ENCODE data around the gene SMARCB1.

Gene SMARCB1

DNA sequence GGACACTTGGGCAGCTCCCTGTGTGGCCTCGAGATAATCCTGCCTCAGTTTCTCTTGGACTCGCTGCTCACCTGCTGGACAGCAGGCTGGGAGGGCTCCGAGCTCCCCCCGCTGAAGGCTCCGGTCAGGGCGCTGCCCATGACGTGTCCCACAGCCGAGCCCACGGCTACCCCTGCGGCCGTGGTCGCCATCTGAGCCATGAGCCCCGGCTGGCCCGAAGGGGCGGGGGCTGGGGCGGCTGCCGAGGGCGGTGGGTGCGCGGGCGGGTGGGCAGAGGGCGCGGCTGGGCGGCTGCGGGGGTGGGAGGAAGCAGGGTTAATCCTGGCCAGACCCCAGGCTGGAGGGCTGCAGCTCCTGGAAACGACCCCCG is 19.5 kb upstream of the SMARCB1 start:
- DNase-seq (ENCODE audit: low spot score), result no peak
- TF ChIP-seq, protein P1, sequence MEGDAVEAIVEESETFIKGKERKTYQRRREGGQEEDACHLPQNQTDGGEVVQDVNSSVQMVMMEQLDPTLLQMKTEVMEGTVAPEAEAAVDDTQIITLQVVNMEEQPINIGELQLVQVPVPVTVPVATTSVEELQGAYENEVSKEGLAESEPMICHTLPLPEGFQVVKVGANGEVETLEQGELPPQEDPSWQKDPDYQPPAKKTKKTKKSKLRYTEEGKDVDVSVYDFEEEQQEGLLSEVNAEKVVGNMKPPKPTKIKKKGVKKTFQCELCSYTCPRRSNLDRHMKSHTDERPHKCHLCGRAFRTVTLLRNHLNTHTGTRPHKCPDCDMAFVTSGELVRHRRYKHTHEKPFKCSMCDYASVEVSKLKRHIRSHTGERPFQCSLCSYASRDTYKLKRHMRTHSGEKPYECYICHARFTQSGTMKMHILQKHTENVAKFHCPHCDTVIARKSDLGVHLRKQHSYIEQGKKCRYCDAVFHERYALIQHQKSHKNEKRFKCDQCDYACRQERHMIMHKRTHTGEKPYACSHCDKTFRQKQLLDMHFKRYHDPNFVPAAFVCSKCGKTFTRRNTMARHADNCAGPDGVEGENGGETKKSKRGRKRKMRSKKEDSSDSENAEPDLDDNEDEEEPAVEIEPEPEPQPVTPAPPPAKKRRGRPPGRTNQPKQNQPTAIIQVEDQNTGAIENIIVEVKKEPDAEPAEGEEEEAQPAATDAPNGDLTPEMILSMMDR (IDR thresholded peaks at IDR 0.05; ENCODE audit: borderline replicate concordance, control extremely low read depth, extremely low read depth, insufficient read depth, missing control alignments), result no peak
- in situ Hi-C loops (cut with MboI; ENCODE audit: low sequenced_read_pairs, unreplicated experiment), result no loop called here

DNA sequence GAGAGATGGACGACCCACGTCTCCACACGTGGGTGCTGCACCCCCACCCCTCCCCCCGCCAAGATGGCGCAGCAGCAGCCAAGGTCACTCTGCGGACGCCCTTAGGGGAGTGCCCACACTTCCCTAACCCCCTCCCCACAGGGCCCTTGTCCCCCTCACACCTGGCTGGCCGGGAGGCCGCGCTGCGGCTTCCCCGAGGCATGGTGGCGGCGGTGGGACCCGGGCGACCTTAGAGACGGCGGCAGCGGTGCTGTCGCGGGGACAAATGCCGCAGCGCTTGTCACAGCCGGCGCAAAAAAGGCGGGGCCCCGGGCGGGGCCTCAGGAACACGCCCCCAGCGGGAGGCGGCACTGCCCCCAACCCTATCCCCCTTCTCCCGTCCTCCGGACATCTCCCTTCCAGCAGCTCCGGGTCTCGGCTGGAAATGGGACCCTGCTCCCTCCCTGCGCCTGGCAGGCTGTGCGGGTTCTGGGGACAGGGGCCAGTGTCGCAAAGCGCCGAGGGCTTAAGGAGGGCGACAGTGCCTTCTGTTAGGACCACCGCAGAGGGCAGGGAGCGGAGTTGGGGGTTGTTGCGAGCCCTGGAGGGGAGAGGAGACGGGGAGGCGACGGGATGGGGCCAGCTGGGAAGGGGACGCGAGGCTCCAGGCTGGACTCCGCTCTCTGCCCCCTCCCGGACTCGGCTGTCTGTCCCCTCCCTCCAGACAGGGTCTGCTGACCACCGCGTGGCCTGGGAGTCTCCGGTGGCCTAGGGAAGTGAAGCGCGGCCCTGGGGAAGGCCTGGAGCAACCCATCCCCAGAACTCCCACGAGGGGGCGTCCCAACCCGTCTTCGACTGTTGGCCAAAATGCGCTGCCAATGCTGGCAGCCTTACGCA is 18.9 kb upstream of the SMARCB1 start, which contains the start of gene CHCHD10:
CHCHD10 (minus strand) TSS at position 300 of the 876 bp plus-strand sequence; CDS start at position 202, 98 bp downstream.
- TF ChIP-seq, protein P1 (IDR thresholded peaks at IDR 0.05; ENCODE audit: borderline replicate concordance, control extremely low read depth, extremely low read depth, insufficient read depth, missing control alignments), result peak; percentile 67
- DNase-seq (ENCODE audit: low spot score), result peak; percentile 90
- in situ Hi-C loops (cut with MboI; ENCODE audit: low sequenced_read_pairs, unreplicated experiment), result no loop called here

DNA sequence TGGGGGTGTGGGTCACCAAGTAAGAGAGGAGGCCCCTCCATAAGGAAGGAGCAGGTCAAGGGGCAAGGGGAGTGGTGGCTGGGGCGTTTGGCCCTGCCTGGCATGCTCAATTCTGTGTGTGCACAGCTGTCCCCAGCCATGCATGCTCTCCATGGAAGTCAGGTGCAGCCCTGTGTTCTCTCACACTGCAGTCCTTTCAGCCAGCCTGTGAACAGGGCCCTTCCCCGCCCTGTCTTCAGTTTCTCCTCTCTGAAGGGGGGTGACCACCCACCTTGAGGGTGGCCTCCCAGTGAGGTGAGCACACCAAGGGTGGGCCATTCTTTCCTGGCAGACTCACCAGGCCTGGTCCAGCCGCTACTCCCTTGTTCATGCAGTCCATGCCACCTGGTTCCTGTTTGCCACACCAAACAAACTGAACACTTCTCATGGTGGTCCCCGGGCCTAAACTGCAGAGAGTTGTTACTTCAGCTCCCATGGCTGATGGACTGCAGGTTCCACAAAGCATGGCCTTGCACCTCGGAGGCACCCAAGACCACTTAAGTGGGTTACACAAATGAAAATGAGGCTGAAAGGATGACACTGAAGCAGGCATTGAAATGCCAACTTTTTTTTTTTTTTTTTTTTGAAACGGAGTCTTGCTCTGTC is 17.3 kb upstream of the SMARCB1 start:
- no peak for DNase-seq (ENCODE audit: low spot score)
- TF ChIP-seq, protein P1 (IDR thresholded peaks at IDR 0.05; ENCODE audit: borderline replicate concordance, control extremely low read depth, extremely low read depth, insufficient read depth, missing control alignments), result no peak
- in situ Hi-C loops (cut with MboI; ENCODE audit: low sequenced_read_pairs, unreplicated experiment), result no loop called here

DNA sequence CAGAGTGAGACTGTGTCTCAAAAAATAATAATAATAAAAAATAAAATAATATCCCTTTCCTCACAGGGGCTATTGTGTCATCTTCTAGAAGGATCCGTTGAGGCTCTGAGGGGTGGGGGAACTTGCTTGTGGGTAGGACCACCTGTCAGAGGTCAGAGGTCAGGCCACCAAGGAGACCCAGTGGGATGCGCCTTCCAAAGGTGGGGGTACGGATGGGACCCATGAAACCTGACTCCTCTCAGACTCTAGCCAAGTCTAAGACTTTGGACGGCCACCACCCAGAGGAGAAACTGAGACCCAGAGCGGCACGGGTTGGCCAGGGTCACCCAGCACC is 14.5 kb upstream of the SMARCB1 start:
- no peak for DNase-seq (ENCODE audit: low spot score)
- in situ Hi-C loops (cut with MboI; ENCODE audit: low sequenced_read_pairs, unreplicated experiment), result no loop called here
- TF ChIP-seq, protein P1 (IDR thresholded peaks at IDR 0.05; ENCODE audit: borderline replicate concordance, control extremely low read depth, extremely low read depth, insufficient read depth, missing control alignments), result no peak

DNA sequence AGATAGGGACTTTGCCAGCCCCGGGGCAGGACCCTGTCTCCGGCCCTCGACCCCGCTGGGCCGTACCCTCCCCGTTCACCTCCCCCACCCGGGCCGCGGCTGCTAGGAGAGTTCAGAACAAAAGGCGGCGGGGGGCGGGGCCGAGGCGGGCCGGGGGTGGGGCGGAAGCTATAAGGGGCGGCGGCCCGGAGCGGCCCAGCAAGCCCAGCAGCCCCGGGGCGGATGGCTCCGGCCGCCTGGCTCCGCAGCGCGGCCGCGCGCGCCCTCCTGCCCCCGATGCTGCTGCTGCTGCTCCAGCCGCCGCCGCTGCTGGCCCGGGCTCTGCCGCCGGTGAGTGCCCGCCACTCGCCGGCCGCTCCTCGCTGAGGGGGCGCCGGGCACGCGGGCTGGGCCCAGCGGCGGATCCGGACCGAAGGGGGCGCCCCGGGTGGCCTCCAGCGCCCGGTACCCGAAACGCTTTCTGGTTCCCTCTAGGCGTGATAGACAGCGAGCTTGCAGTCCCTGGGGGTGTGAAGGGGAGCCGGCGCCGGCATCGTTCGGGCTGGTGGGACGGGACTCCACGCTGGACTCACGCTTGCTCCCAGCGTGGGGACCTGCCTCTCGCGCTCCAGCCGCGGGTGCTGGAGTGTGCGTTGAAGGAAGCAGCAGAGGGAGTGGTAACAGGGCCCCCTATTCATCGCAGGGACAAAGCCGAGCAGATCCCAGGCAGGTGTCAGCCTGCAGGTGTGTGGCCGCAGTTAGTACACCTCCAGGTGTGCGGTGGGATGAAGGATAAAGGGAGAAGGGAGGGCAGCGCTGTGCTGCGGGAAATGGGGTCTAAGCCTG is 13.9 kb upstream of the SMARCB1 start, which contains the start of gene MMP11:
MMP11 (plus strand) TSS at position 201 of the 825 bp plus-strand sequence; CDS start at position 223, 22 bp downstream.
- in situ Hi-C loops (cut with MboI; ENCODE audit: low sequenced_read_pairs, unreplicated experiment), result no loop called here
- DNase-seq (ENCODE audit: low spot score), result peak; percentile 85

More for the DNA sequence above, 13.9 kb upstream of the SMARCB1 start, which contains the start of gene MMP11:
- TF ChIP-seq, protein P1 (IDR thresholded peaks at IDR 0.05; ENCODE audit: borderline replicate concordance, control extremely low read depth, extremely low read depth, insufficient read depth, missing control alignments), result no peak
